ENCODE results near the gene MKRN2OS.

Gene MKRN2OS

DNA sequence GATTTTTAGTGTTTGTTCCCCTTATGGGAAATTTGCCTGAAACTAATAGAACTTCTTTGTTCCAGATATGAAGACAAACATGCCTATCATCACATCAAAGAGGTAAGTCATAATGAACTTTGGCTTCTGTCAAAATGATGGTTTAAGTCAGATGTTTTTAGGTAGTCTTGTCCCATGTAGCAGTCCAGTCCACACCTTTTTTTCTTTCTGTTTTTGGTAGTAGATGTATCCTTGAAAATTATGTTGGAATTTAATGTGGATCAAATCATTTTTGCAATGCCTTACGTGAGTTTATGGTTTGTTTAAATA, 48.9 kb downstream of the MKRN2OS start:
- WGBS, 2 donors (ENCODE audit: extremely low coverage in 2 of 2, insufficient read length in 2 of 2, insufficient replicate concordance in 1 of 2) = no CpG with 5 or more reads among the region's 1 CpG

DNA sequence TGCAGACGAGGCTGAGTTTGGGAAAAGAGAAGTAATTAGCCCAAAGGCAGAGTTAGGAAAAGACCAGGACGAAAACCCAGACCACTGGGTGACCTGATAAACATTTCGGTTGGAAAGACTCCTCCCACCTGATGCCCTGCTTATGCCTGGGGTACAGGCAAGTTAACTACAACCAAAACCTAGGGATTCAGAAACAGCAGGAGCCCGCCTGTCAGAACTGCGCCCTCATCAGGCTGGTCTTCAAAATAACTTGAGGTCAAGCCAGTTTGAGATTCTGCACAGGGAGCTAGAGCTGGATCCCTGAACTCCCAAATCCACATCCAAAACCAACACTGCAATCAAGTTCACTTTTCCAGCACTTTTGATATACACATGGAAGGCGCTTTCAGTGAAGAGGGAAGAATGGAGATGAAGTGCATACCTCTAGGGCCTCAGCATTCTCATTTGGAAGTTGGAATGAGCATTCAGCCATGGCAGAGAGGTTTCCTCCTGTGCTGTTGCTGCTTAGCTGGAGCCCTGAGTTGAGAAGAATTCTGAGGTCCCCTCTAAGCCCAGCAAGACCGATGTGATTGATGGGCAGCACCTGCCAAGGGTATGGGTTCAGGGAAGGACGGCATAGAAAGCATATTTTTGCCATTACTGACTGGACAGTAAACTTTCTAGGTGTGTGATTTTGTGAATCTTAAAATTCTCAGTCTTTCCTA, 49.4 kb downstream of the MKRN2OS start:
- H2AK5ac ChIP-seq (ENCODE audit: low read depth, low read length) = no peak overlapping the region
- no peaks in the 10 kb centered on the region for H3K9me3 ChIP-seq (replicated peaks in 1 of 2; ENCODE audit: control insufficient read depth in 2 of 2, insufficient read depth in 1 of 2, low read depth in 1 of 2, low read length in 2 of 2)
- H3K4me1 ChIP-seq (ENCODE audit: control insufficient read depth in 2 of 2, insufficient read depth in 1 of 2, low read depth in 1 of 2, low read length in 2 of 2) = no peaks in the 10 kb centered on the region
- no peak overlapping the region for H2BK15ac ChIP-seq (ENCODE audit: low read length)
- H3K79me1 ChIP-seq (ENCODE audit: low read depth, low read length) = peaks cover 4% of the 10 kb centered on the region
- no peak overlapping the region for H2AFZ ChIP-seq (ENCODE audit: low read length)
- no peak overlapping the region for H2BK120ac ChIP-seq (ENCODE audit: low read depth, low read length)
- DNase-seq (ENCODE audit: low spot score) = no peak
- no peak overlapping the region for H3K23ac ChIP-seq (ENCODE audit: low read depth, low read length, poor library complexity)
- WGBS, 2 donors (ENCODE audit: extremely low coverage in 2 of 2, insufficient read length in 2 of 2, insufficient replicate concordance in 1 of 2) = no CpG with 5 or more reads among the region's 8 CpGs
- no peak overlapping the region for H2BK5ac ChIP-seq (ENCODE audit: low read length)
- no peak overlapping the region for H3K18ac ChIP-seq (ENCODE audit: low read length)
- no peak overlapping the region for H3K27ac ChIP-seq (replicated peaks; ENCODE audit: low read length)
- H4K91ac ChIP-seq (ENCODE audit: low read depth, low read length, poor library complexity) = no peak overlapping the region
- H3K4me3 ChIP-seq (ENCODE audit: low read length in 2 of 2) = no peak overlapping the region
- H3K27me3 ChIP-seq (ENCODE audit: control insufficient read depth in 3 of 3, insufficient read depth in 3 of 3, low read depth in 1 of 3, low read length in 3 of 3) = no peaks in the 10 kb centered on the region
- H3K9ac ChIP-seq (ENCODE audit: low read depth, low read length, poor library complexity) = no peak overlapping the region
- no peak overlapping the region for H4K8ac ChIP-seq (ENCODE audit: low read depth, low read length)
- no peak overlapping the region for H3K14ac ChIP-seq (ENCODE audit: low read length)
- H3K4ac ChIP-seq (ENCODE audit: low read length) = no peak overlapping the region
- H3K4me2 ChIP-seq (ENCODE audit: insufficient read depth, low read length, poor library complexity, severe bottlenecking) = no peak overlapping the region
- H2BK12ac ChIP-seq (ENCODE audit: low read length) = no peak overlapping the region
- H3K36me3 ChIP-seq (replicated peaks in 1 of 2; ENCODE audit: control insufficient read depth in 2 of 2, insufficient read depth in 2 of 2, low read length in 2 of 2) = peaks cover 37 to 94% of the 10 kb centered on the region in 2 donors

More for the DNA sequence above, 48.9 kb downstream of the MKRN2OS start:
- no peak overlapping the region for H4K8ac ChIP-seq (ENCODE audit: low read depth, low read length)
- no peak overlapping the region for H3K4me3 ChIP-seq (ENCODE audit: low read length in 2 of 2)
- H3K27ac ChIP-seq (replicated peaks; ENCODE audit: low read length) = no peak overlapping the region
- H3K9ac ChIP-seq (ENCODE audit: low read depth, low read length, poor library complexity) = no peak overlapping the region
- H3K9me3 ChIP-seq (replicated peaks in 1 of 2; ENCODE audit: control insufficient read depth in 2 of 2, insufficient read depth in 1 of 2, low read depth in 1 of 2, low read length in 2 of 2) = no peaks in the 10 kb centered on the region
- no peak overlapping the region for H2AFZ ChIP-seq (ENCODE audit: low read length)
- no peak overlapping the region for H3K14ac ChIP-seq (ENCODE audit: low read length)
- no peak overlapping the region for H4K91ac ChIP-seq (ENCODE audit: low read depth, low read length, poor library complexity)
- no peak overlapping the region for H3K4ac ChIP-seq (ENCODE audit: low read length)
- H3K18ac ChIP-seq (ENCODE audit: low read length) = no peak overlapping the region
- no peaks in the 10 kb centered on the region for H3K4me1 ChIP-seq (ENCODE audit: control insufficient read depth in 2 of 2, insufficient read depth in 1 of 2, low read depth in 1 of 2, low read length in 2 of 2)
- H3K36me3 ChIP-seq (replicated peaks in 1 of 2; ENCODE audit: control insufficient read depth in 2 of 2, insufficient read depth in 2 of 2, low read length in 2 of 2) = peaks cover 39 to 95% of the 10 kb centered on the region in 2 donors
- no peak overlapping the region for H2AK5ac ChIP-seq (ENCODE audit: low read depth, low read length)
- no peak overlapping the region for H2BK120ac ChIP-seq (ENCODE audit: low read depth, low read length)
- no peaks in the 10 kb centered on the region for H3K27me3 ChIP-seq (ENCODE audit: control insufficient read depth in 3 of 3, insufficient read depth in 3 of 3, low read depth in 1 of 3, low read length in 3 of 3)
- DNase-seq (ENCODE audit: low spot score) = no peak
- H2BK12ac ChIP-seq (ENCODE audit: low read length) = no peak overlapping the region
- no peak overlapping the region for H3K4me2 ChIP-seq (ENCODE audit: insufficient read depth, low read length, poor library complexity, severe bottlenecking)
- peaks cover 4% of the 10 kb centered on the region for H3K79me1 ChIP-seq (ENCODE audit: low read depth, low read length)
- H3K23ac ChIP-seq (ENCODE audit: low read depth, low read length, poor library complexity) = no peak overlapping the region
- H2BK15ac ChIP-seq (ENCODE audit: low read length) = no peak overlapping the region
- H2BK5ac ChIP-seq (ENCODE audit: low read length) = no peak overlapping the region

DNA sequence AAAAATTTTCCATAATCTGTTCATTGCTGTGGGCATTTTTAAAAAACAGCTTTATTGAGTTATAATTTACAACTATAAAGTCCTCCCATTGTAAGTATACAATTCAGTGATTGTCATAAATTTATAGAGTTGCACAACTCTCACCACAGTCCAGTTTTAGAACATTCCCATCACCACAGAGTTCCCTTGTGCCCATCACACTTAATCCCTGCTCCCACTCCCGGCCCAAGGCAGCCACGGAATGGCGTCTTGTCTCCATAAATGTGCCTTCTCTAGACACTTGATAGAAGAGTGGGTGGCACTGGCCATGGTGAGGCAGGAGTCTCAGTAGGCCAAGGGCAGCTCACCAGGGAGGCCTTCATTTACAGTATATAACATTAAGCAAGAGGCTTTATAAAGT, 54.8 kb downstream of the MKRN2OS start:
- no CpG with 5 or more reads among the region's 3 CpGs for WGBS, 2 donors (ENCODE audit: extremely low coverage in 2 of 2, insufficient read length in 2 of 2, insufficient replicate concordance in 1 of 2)
- Histone ChIP-seq H3K4me1 (ENCODE audit: control insufficient read depth in 2 of 2, insufficient read depth in 1 of 2, low read depth in 1 of 2, low read length in 2 of 2) (peaks cover 1 to 2% of the 10 kb centered on the region in 2 donors), H3K27ac (replicated peaks; ENCODE audit: low read length) (no peak overlapping the region), H3K4ac (ENCODE audit: low read length) (no peak overlapping the region), H3K36me3 (replicated peaks in 1 of 2; ENCODE audit: control insufficient read depth in 2 of 2, insufficient read depth in 2 of 2, low read length in 2 of 2) (peaks cover 6 to 86% of the 10 kb centered on the region in 2 donors), H2AFZ (ENCODE audit: low read length) (no peak overlapping the region), H3K9me3 (replicated peaks in 1 of 2; ENCODE audit: control insufficient read depth in 2 of 2, insufficient read depth in 1 of 2, low read depth in 1 of 2, low read length in 2 of 2) (no peaks in the 10 kb centered on the region), H3K14ac (ENCODE audit: low read length) (no peak overlapping the region), H2AK5ac (ENCODE audit: low read depth, low read length) (no peak overlapping the region), H2BK12ac (ENCODE audit: low read length) (no peak overlapping the region), H3K9ac (ENCODE audit: low read depth, low read length, poor library complexity) (no peak overlapping the region), H2BK15ac (ENCODE audit: low read length) (no peak overlapping the region), H4K91ac (ENCODE audit: low read depth, low read length, poor library complexity) (no peak overlapping the region), H4K8ac (ENCODE audit: low read depth, low read length) (no peak overlapping the region), H3K27me3 (ENCODE audit: control insufficient read depth in 3 of 3, insufficient read depth in 3 of 3, low read depth in 1 of 3, low read length in 3 of 3) (no peaks in the 10 kb centered on the region), H3K18ac (ENCODE audit: low read length) (no peak overlapping the region), H3K79me1 (ENCODE audit: low read depth, low read length) (no peaks in the 10 kb centered on the region), H3K23ac (ENCODE audit: low read depth, low read length, poor library complexity) (no peak overlapping the region), H2BK120ac (ENCODE audit: low read depth, low read length) (no peak overlapping the region), H3K4me2 (ENCODE audit: insufficient read depth, low read length, poor library complexity, severe bottlenecking) (no peak overlapping the region), H3K4me3 (ENCODE audit: low read length in 2 of 2) (no peak overlapping the region), H2BK5ac (ENCODE audit: low read length) (no peak overlapping the region)
- no peak for DNase-seq (ENCODE audit: low spot score)

DNA sequence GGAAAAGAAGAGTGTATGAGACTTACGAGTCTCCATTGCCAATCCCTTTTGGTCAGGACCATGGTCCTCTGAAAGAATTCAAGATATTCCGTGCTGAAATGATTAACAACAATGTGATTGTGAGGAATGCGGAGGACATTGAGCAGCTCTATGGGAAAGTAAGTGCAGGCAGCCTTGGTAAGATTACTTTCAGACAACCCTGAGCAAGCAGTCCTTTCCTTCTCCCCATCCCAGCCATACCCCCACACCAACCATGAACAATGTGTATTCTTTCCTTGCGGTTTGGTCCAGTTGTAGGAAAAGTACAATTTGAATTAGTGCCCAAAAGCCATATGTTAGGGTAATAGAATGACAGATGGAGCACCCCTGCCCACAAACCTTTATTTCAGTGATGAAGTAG, 55.5 kb downstream of the MKRN2OS start:
- Histone ChIP-seq H2AFZ (ENCODE audit: low read length) (no peak overlapping the region), H3K14ac (ENCODE audit: low read length) (no peak overlapping the region), H3K79me1 (ENCODE audit: low read depth, low read length) (no peaks in the 10 kb centered on the region), H4K8ac (ENCODE audit: low read depth, low read length) (no peak overlapping the region), H4K91ac (ENCODE audit: low read depth, low read length, poor library complexity) (no peak overlapping the region), H3K4me2 (ENCODE audit: insufficient read depth, low read length, poor library complexity, severe bottlenecking) (no peak overlapping the region), H3K18ac (ENCODE audit: low read length) (no peak overlapping the region), H3K4me1 (ENCODE audit: control insufficient read depth in 2 of 2, insufficient read depth in 1 of 2, low read depth in 1 of 2, low read length in 2 of 2) (peaks cover 2 to 4% of the 10 kb centered on the region in 2 donors), H3K4ac (ENCODE audit: low read length) (no peak overlapping the region), H3K36me3 (replicated peaks in 1 of 2; ENCODE audit: control insufficient read depth in 2 of 2, insufficient read depth in 2 of 2, low read length in 2 of 2) (peaks cover 5 to 80% of the 10 kb centered on the region in 2 donors), H2BK12ac (ENCODE audit: low read length) (no peak overlapping the region), H2BK5ac (ENCODE audit: low read length) (no peak overlapping the region), H3K27ac (replicated peaks; ENCODE audit: low read length) (no peak overlapping the region), H2BK15ac (ENCODE audit: low read length) (no peak overlapping the region), H3K23ac (ENCODE audit: low read depth, low read length, poor library complexity) (no peak overlapping the region), H3K4me3 (ENCODE audit: low read length in 2 of 2) (no peak overlapping the region), H3K9ac (ENCODE audit: low read depth, low read length, poor library complexity) (no peak overlapping the region), H3K9me3 (replicated peaks in 1 of 2; ENCODE audit: control insufficient read depth in 2 of 2, insufficient read depth in 1 of 2, low read depth in 1 of 2, low read length in 2 of 2) (no peaks in the 10 kb centered on the region), H2AK5ac (ENCODE audit: low read depth, low read length) (no peak overlapping the region), H2BK120ac (ENCODE audit: low read depth, low read length) (no peak overlapping the region), H3K27me3 (ENCODE audit: control insufficient read depth in 3 of 3, insufficient read depth in 3 of 3, low read depth in 1 of 3, low read length in 3 of 3) (no peaks in the 10 kb centered on the region)
- WGBS, 2 donors (ENCODE audit: extremely low coverage in 2 of 2, insufficient read length in 2 of 2, insufficient replicate concordance in 1 of 2) = no CpG with 5 or more reads among the region's 4 CpGs
- no peak for DNase-seq (ENCODE audit: low spot score)
